Brain pericyte (primary cell): ENCODE measurements around the gene TNFRSF1B.

Source experiments
- DNase-seq: peaks from one replicate; pipeline ENCODE4 v3.0.0-alpha.2; 2012; ENCODE audit warnings: low read depth, low spot score

The TNFRSF1B gene

DNA sequence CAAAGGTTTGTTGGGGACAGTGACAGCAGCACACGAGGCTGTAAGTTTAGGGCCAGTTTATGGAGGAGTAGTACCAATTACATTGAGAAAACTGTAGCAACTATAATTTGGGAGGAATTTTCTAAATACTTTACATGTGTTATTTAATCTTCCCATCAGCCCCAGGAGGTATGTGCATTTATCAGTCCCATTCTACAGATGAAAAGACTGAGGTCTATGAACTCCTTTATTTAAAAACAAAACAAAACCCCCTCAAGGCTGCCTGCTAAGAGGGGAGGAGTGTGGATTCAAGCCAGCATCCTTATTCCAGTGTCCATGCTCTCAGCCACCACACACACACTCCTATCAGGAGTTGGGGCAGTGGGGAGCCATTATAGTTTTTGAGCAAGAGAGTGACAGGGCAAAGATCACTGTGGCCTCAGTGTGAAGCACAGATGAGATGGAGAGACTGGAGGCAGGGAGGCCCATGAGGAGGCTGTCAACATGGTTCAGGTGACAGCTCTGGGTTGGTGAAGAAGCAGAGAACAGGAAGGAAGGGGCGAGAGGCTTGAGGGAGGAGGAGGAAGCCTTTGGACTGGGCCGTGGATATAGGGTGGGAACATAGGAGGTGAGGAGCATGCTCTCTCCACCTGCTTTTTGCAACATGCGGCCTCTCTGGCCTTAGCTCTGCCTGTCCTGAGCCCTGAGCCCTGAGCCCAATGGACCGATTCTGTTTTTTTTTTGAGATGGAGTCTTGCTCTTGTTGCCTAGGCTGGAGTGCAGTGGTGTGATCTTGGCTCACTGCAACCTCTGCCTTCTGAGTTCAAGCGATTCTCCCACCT, 9.7 kb downstream of the TNFRSF1B start:
- no peak for DNase-seq

DNA sequence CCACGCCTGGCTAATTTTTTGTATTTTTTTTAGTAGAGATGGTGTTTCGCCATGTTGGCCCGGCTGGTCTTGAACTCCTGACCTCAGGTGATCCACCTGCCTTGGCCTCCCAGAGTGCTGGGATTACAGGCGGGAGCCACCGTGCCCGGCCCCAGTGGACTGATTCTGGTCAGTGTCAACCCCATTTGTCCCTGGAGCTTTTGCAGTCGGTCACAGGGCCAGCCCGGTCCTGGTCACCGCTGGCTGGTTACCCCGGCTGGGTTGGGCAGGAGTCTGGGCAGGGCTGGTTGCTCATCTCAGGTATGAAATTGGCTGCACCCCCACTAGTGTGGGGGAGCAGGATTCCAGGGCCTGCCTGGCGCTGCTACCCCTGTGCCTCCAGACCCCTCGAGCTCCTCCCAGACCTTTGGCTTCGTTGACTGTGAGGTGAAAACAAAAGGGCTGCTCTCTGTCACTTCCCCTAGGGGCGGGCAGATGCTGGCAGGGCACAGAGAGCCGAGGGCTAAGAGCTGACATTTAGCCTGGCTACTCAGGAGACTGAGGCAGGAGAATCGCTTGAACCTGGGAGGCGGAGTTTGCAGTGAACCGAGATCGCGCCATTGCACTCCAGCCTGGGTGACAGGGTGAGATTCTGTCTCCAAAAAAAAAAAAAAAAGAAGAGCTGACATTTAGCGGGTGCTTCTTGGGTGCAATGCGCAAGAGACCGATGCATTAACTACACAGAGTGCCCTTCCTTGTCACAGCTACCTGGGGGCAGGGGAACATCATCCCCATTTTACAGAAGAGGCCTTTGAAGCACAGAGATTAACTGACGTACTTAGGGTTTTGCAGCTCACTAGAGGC, 10.6 kb downstream of the TNFRSF1B start:
- no peak for DNase-seq

DNA sequence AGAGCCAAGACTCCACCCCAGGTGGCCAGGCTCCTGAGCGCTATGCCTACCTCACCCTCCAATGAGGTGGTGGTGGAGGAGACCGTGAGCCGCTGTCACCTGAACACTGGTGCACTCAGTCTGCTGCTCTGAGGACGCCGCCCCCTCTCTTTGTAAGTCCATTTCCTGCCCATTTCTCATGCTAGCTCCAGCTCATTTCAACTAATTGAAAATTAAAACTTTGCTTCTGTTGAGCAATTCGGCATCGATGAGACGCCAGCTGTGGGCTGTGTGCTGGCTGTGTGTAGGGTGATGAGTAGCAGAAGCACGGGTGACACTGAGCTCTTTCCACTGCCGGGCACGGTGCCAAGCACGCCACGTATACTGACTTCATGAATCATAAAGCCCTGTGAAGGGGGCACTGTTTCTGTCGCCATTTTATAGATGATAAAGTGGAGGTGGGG, 11.2 kb downstream of the TNFRSF1B start:
- DNase-seq = no peak

DNA sequence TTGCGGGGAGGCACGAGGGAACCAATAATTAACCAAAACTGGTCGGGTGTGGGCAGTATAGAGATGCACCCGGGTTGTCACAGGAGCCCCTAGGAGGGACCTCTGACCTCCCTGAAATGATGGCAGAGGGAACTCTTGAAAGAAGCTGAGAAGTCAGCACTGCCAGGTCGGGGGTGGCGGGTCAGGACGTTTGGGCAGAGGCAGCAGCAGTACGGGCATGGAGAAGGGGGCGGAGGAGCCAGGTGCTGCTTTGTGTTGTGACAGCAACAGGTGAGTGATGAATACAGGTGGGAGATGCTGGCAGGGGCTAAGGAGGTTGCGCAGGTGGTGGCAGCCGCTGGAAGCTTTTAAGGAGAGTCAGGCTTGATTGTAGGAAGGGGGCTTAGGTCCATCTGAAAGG, 11.7 kb downstream of the TNFRSF1B start:
- DNase-seq = no peak

DNA sequence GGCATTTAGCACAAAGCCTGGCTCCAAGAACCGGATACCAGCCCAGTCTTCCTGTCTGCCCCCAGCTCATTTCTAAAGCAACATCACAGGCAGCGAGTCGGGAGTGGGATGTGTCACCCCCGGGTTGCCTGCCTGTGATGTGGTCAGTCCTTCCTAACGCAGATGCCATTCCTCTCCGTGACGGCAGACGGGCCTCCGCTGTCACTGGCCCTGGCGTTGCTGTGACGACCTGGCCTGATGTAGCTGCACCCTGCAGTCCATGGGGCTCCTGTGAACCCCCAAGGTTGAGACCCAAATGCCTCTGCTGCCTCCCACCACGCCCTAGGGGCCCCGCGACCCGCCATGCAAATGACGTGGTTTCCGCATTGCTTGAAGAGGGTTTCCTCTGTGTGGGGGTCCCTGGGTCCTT, 12.3 kb downstream of the TNFRSF1B start:
- DNase-seq = no peak

DNA sequence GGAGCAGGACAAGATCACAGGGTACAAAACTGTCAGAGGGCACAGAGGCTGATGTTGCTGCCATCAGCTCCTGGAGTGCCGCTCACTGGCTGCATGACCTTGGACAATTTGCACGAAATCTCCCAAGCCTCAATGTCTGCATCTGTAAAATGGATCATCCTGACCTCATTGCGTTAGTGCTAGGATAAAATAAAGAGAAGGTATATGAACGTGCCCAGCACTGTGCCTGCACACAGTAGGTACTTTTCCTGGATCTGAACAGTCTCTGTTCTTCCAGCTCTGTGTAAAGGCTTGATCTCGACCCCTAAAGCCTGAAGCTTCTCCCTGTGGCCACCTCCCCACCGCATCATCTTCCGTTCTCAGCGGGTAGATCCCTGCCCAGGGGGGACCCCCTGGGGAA, 12.9 kb downstream of the TNFRSF1B start:
- DNase-seq = no peak

DNA sequence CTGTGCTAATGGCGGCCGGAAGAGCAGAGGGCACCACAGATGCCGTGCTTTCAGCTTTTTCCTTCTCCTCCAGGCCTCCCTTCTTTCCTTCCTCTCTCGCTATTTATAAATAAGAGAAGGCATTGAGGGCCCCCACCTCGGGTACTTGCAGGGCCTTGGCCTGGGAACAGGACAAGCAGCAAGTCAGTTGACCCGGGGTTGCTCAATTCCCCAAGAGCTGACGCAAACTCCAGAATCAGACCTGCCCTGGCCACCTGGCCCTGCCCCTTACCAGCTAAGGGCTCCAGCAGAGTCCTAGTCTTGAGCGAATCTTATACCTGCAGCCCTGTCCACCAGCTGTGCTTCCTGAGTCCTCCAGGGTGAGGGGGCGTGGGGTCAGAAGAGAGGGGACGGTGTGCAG, 13.5 kb downstream of the TNFRSF1B start:
- no peak for DNase-seq

DNA sequence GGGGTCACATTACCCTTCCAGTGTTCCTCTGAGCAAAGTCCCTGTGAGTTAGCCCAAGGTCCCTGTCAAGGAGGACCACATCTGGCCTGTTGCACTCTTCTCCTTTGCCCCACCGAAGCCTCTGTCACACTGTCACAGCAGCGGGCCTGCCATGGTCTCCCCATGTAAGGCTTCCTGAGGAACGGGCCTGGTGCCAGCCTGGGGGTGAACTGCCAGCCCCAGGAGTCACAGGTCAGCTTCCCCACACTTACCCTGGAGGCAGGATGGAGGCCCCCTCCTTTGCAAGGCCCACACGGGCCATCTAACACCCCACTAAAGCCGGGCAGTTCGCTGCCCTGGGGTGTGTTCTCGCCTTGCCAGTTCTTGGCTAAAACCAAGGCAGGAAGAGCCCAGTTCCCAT, 14.1 kb downstream of the TNFRSF1B start:
- no peak for DNase-seq

GRCh38 chr1:12181568-12181967, 14.8 kb downstream of the TNFRSF1B start:
- no peak for DNase-seq

GRCh38 chr1:12182410-12182984, 15.7 kb downstream of the TNFRSF1B start:
- no peak for DNase-seq

- DNase-seq = no peak
Observed at GRCh38 chr1:12183095-12183794, 16.5 kb downstream of the TNFRSF1B start.

GRCh38 chr1:12184008-12184681, 17.4 kb downstream of the TNFRSF1B start:
- DNase-seq = peak; percentile 83

DNA sequence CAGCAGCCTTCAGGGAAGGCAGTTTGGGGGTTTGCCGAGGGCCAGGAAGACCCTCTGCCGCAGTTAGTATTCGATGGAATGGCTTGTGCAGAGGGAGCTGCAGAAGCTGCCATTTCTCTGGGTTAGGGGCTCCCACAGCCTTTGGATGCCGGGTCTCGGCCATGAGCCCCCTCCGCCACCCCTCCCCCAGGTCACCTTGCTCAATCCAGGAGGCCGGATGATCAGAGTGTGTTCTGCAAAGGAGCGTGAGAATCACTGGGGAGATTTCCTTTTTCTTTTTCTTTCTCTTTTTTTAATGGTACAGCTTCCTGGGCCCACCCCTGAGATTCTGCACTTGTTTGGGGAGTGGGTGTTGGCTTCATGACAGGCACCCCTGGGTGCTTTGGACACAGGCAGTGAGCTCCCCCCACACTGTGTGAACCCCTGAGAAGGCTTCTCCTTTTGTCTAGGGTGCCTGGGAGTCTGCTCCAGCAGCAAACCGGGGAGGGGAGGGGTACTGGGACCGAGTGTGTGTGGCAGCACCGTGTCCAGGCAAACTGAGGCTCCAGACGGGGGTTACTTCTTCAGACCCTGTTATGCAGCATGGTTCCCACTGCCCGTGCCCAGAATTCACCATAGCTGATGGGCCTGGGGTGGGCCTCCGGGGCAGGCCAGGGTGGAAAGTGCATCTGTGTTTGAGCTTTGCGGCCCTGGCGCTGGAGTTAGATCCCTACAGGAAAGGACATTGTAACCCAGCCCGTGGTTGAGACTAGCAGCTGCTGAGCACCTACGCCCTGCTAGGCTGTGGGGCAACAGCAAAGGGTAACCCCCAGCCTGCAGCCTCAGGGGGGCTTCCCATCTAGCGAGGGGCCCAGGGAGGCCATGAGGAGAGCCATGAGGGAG, 18.5 kb downstream of the TNFRSF1B start:
- DNase-seq = no peak

DNA sequence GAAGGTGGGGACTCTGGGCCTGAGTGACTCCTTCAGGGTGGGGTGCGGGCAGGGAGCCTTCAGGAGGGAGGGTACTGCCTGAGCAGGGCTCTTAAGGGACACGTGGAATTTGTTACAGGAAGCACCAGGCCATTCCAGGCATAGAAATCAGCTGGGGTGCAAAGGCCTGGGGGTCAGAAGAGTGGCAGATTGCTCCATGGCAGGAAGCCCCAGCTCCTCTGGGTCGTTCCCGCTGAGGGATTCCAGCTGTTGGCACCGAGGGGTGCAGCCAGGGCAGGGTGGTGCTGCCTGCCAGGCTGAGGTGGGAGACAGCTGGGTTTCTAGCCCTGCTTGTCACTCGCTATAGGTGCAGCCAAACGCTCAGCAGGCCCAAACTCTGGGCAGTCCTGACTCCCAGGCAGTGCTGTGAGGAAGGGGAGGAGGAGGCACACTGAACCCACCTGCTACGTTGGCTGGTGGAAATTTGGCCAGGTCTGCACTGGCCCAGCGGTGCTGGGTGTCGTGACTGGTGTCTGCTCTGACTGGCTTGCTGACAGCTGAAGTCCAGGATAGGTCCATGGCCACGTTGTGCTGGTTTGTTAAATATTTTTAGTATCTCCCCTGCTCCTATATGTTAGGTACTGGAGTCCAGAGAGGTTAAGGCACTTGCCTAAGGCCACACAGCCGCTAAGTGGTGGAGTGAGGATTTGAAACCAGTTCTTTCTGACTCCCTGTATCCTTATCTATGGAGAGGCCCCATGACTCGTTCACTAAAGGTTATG, 19.3 kb downstream of the TNFRSF1B start:
- no peak for DNase-seq

GRCh38 chr1:12186679-12186985, 19.8 kb downstream of the TNFRSF1B start:
- no peak for DNase-seq

- DNase-seq = no peak
Observed at GRCh38 chr1:12188115-12188514, 21.3 kb downstream of the TNFRSF1B start.

- no peak for DNase-seq
Observed at GRCh38 chr1:12188657-12189327, 22.0 kb downstream of the TNFRSF1B start.

- no peak for DNase-seq
Observed at GRCh38 chr1:12189328-12189682, 22.5 kb downstream of the TNFRSF1B start.
